Keratinocyte (primary cell): ENCODE data around the gene ERCC1. TPM values are rescaled to one million over a fixed set of nuclear protein-coding genes. Genes with fewer than 3 reads are reported as not detected.

Experiments
- DNase-seq: peaks from one replicate; pipeline ENCODE4 v3.0.0-alpha.2; 2011; ENCODE audit warnings: low read depth, missing footprints, low spot score
- FAIRE-seq: peaks from 2 replicates; lab custom pipeline; 2011; peaks lifted over from hg19 to GRCh38; lab: Jason Lieb, UNC
- H2AFZ ChIP-seq: 2 replicates; pipeline ENCODE4 v1.6.0; 2012; ENCODE audit warnings: low read length, control low read depth, inconsistent platforms; ENCODE audit not compliant: control insufficient read depth
- H3K27ac ChIP-seq: 2 replicates; pipeline ENCODE4 v1.5.1; 2011; ENCODE audit warnings: low read length; ENCODE audit not compliant: control insufficient read depth, insufficient read depth
- H3K27me3 ChIP-seq: 3 replicates; pipeline ENCODE4 v1.6.0; 2011; ENCODE audit warnings: low read length; ENCODE audit not compliant: control insufficient read depth, insufficient read depth; ENCODE audit errors: extremely low read depth
- H3K36me3 ChIP-seq, 2 experiments: 2 replicates in 1 of 2; 3 replicates in 1 of 2; pipeline ENCODE4 v1.5.1; 2011; ENCODE audit warnings: low read length in 2 of 2, mild to moderate bottlenecking in 1 of 2; ENCODE audit not compliant: control insufficient read depth in 2 of 2, insufficient read depth in 2 of 2; ENCODE audit errors: extremely low read depth in 1 of 2
- H3K4me1 ChIP-seq: 3 replicates; pipeline ENCODE4 v1.5.1; 2011; ENCODE audit warnings: low read length; ENCODE audit not compliant: control insufficient read depth, insufficient read depth; ENCODE audit errors: extremely low read depth
- H3K4me2 ChIP-seq: 3 replicates; pipeline ENCODE4 v1.6.0; 2011; ENCODE audit warnings: low read depth, low read length; ENCODE audit not compliant: control insufficient read depth, insufficient read depth; ENCODE audit errors: extremely low read depth
- H3K4me3 ChIP-seq, 3 experiments: fragments of 200-600 bp in 1 of 3; sonication (generic) in 1 of 3; 2 replicates in 2 of 3; 3 replicates in 1 of 3; pipeline ENCODE4 v1.5.1; 2011 to 2016; ENCODE audit warnings: low read length in 3 of 3, mild to moderate bottlenecking in 3 of 3, control low read depth in 2 of 3, inconsistent platforms in 1 of 3, low read depth in 1 of 3, mixed read lengths in 1 of 3, mixed run types in 1 of 3, moderate library complexity in 1 of 3; ENCODE audit not compliant: control insufficient read depth in 2 of 3, insufficient read depth in 2 of 3; ENCODE audit errors: extremely low read depth in 1 of 3
- H3K79me2 ChIP-seq: 2 replicates; pipeline ENCODE4 v1.6.0; 2012; ENCODE audit warnings: low read length; ENCODE audit not compliant: control insufficient read depth, insufficient read depth
- H3K9ac ChIP-seq: 3 replicates; pipeline ENCODE4 v1.6.0; 2011; ENCODE audit warnings: low read length; ENCODE audit not compliant: control insufficient read depth, insufficient read depth; ENCODE audit errors: extremely low read depth
- H3K9me1 ChIP-seq: 3 replicates; pipeline ENCODE4 v1.6.0; 2011; ENCODE audit warnings: low read length; ENCODE audit not compliant: control insufficient read depth, insufficient read depth; ENCODE audit errors: extremely low read depth
- H3K9me3 ChIP-seq: 2 replicates; pipeline ENCODE4 v1.5.1; 2012; ENCODE audit warnings: low read depth, low read length; ENCODE audit not compliant: control insufficient read depth
- H4K20me1 ChIP-seq: 3 replicates; pipeline ENCODE4 v1.6.0; 2011; ENCODE audit warnings: low read length; ENCODE audit not compliant: control insufficient read depth, insufficient read depth; ENCODE audit errors: extremely low read depth
- CTCF ChIP-seq, 3 experiments: IDR thresholded peaks in 1 of 3; conservative IDR thresholded peaks in 1 of 3; optimal IDR thresholded peaks in 1 of 3; 2 replicates in 2 of 3; 3 replicates in 1 of 3; pipeline versions ENCODE3 to v1.5.1; 2011; ENCODE audit warnings: low read length in 3 of 3, mild to moderate bottlenecking in 3 of 3, moderate library complexity in 2 of 3, control low read depth in 1 of 3, inconsistent platforms in 1 of 3; ENCODE audit not compliant: insufficient read depth in 2 of 3; ENCODE audit errors: extremely low read depth in 1 of 3
- EZH2 ChIP-seq: IDR thresholded peaks from one replicate; pipeline ENCODE4 v1.6.1; 2012; ENCODE audit warnings: inconsistent platforms, mild to moderate bottlenecking, low read length, moderate library complexity
- dilution Hi-C: fragments of 300-500 bp; cut with MboI; formaldehyde crosslinking; loops from one replicate; pipeline ENCODE4 v1.7.0; 2020; ENCODE audit warnings: low sequenced_read_pairs; ENCODE audit not compliant: extremely low pct_ligation_motif_present
- polyA plus RNA-seq, 5 experiments: library from polyadenylated mRNA; depleted of rRNA in 3 of 5; stranded (reverse) in 3 of 5; stranded (forward) in 1 of 5; unstranded in 1 of 5; fragments of >200 nt; gene quantifications; 1 replicate in 1 of 5; 2 replicates in 3 of 5; 3 replicates in 1 of 5; pipeline versions ENCODE4 v1.2.1 to v1.2.3, GENCODE V29; 2011 to 2012; ENCODE audit warnings: missing spikeins in 2 of 5, low read depth in 1 of 5, low replicate concordance in 1 of 5

Gene ERCC1
- polyA plus RNA-seq, 1 donor (not counting 4 experiments of a cell fraction or from before 2014, with no cell fraction given) = 175 TPM

DNA sequence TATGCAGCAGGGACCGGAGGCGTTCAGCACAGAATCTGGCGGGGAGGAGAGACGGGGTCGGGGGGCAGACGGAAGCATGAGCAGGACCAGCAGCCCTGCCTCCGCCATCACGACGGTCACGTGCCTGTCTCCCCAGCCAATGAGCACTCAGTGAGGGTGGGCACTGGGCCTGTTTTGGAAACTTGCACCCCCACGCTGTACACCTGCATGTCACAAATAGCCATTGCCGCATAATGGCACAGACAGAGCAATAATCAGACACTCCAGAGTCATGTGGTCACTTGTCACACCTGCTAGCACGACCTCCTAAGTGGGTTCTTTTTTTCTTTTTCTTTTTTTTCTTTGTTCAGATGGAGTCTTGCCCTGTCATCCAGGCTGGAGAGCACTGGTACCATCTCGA lies 62.1 kb downstream of the ERCC1 start:
- TF ChIP-seq EZH2 = no peak
- no peak for TF ChIP-seq CTCF (optimal IDR thresholded peaks at IDR 0.05 in 1 of 3, IDR thresholded peaks at IDR 0.05 in 1 of 3, conservative IDR thresholded peaks at IDR 0.05 in 1 of 3; ENCODE audit: extremely low read depth in 1 of 3, insufficient read depth in 2 of 3, low read length in 3 of 3)
- dilution Hi-C loops = no loop called here

DNA sequence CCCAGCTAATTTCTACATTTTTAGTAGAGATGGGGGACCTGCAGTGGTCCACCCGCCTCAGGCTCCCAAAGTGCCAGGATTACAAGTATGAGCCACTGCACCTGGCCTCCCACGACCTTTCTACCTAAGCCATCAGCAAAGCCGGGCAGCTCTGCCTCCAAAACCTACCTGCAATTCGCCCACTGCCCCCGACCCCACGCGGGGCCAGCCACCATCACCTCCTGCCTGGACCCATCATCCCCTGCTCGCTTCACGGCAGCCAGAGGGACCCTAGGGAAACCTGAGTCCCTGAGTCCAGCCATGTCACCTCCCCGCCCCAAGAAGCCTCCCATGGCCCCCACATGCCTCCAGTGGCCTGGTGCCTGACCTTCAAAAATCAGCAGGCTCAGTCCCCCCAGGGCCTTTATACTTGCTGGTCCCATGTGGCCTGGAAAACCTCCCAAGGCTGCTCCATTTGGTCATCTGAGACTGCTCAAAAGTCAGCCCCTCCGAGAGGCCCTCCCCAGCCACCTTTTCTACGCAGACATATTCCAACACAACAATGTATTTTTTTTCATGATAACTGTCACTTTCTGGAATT lies 65.4 kb downstream of the ERCC1 start:
- Histone ChIP-seq H3K27me3 (no peaks in the 10 kb centered on the region), H3K4me3 (no peak overlapping the region), H3K9ac (no peak overlapping the region), H3K4me2 (no peak overlapping the region), H2AFZ (no peak overlapping the region), H4K20me1 (no peaks in the 10 kb centered on the region), H3K36me3 (peaks cover 43 to 44% of the 10 kb centered on the region in 2 experiments), H3K9me1 (no peaks in the 10 kb centered on the region), H3K79me2 (no peaks in the 10 kb centered on the region), H3K4me1 (no peaks in the 10 kb centered on the region), H3K27ac (no peak overlapping the region), H3K9me3 (no peaks in the 10 kb centered on the region)
- TF ChIP-seq EZH2 (no peak), CTCF (optimal IDR thresholded peaks at IDR 0.05 in 1 of 3, IDR thresholded peaks at IDR 0.05 in 1 of 3, conservative IDR thresholded peaks at IDR 0.05 in 1 of 3; ENCODE audit: extremely low read depth in 1 of 3, insufficient read depth in 2 of 3, low read length in 3 of 3) (no peak)
- no peak for FAIRE-seq
- DNase-seq = no peak
- dilution Hi-C loops = no loop called here

More for the DNA sequence above, 62.1 kb downstream of the ERCC1 start:
- Histone ChIP-seq H3K79me2 (no peaks in the 10 kb centered on the region), H3K36me3 (peaks cover 36 to 37% of the 10 kb centered on the region in 2 experiments), H3K27ac (no peak overlapping the region), H4K20me1 (no peaks in the 10 kb centered on the region), H3K9me3 (no peaks in the 10 kb centered on the region), H3K27me3 (no peaks in the 10 kb centered on the region), H3K9me1 (no peaks in the 10 kb centered on the region), H3K4me2 (no peak overlapping the region), H3K9ac (no peak overlapping the region), H3K4me1 (no peaks in the 10 kb centered on the region), H3K4me3 (no peak overlapping the region), H2AFZ (no peak overlapping the region)
- no peak for FAIRE-seq
- DNase-seq = no peak
